ENCODE results near the gene SBSN.

The SBSN gene

GRCh38 chr19:35558400-35559280 lies 30.5 kb upstream of the SBSN start:
- TF ChIP-seq, protein P1, sequence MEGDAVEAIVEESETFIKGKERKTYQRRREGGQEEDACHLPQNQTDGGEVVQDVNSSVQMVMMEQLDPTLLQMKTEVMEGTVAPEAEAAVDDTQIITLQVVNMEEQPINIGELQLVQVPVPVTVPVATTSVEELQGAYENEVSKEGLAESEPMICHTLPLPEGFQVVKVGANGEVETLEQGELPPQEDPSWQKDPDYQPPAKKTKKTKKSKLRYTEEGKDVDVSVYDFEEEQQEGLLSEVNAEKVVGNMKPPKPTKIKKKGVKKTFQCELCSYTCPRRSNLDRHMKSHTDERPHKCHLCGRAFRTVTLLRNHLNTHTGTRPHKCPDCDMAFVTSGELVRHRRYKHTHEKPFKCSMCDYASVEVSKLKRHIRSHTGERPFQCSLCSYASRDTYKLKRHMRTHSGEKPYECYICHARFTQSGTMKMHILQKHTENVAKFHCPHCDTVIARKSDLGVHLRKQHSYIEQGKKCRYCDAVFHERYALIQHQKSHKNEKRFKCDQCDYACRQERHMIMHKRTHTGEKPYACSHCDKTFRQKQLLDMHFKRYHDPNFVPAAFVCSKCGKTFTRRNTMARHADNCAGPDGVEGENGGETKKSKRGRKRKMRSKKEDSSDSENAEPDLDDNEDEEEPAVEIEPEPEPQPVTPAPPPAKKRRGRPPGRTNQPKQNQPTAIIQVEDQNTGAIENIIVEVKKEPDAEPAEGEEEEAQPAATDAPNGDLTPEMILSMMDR (IDR thresholded peaks at IDR 0.05; ENCODE audit: low read depth, low read length, missing control alignments) = no peak
- no peak for DNase-seq (ENCODE audit: extremely low read depth, low read depth)
- H3K4me3 ChIP-seq (replicated peaks; ENCODE audit: low read depth, low read length) = no peak overlapping the region

- peak overlapping the region; percentile 22; the same call in 1 of the 2 replicates for H3K4me3 ChIP-seq (replicated peaks; ENCODE audit: low read depth, low read length)
- DNase-seq (ENCODE audit: extremely low read depth, low read depth) = no peak
- TF ChIP-seq, protein P1 (IDR thresholded peaks at IDR 0.05; ENCODE audit: low read depth, low read length, missing control alignments) = no peak
Measured at GRCh38 chr19:35557539-35558399, 29.7 kb upstream of the SBSN start.

DNA sequence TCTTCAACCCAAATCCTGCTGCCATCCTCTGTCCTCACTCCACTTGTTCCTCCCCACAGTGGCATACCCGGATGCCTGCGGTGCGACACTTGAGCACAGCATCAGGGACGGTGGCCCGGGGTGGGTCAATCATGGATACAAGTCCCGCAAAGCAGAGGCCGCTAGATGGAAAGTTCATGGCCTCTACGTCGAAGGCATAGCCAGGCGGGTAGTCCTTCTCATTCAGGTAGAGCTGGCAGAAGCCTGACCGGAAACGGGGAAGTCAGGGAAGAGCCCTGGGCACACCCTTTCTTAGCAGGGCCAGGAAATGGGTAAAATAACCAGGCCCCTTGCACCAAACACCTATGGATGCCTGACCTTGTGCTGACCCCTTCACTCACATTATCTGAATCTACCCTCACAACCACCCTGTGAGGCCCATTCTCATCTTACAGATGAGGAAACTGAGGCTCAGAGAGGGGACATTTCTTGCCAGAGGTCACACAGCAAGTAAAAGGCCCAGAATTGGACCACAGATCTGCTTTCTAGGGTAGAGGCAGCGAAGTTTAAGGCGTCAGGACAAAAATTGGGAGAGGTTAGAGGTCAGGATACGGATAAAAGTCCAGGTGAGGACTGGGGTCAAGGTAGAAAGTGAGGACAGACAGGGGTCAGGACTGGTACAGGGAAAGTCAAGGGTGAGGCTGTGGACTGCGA lies 28.9 kb upstream of the SBSN start:
- TF ChIP-seq, protein P1 (IDR thresholded peaks at IDR 0.05; ENCODE audit: low read depth, low read length, missing control alignments) = no peak
- no peak overlapping the region for H3K4me3 ChIP-seq (replicated peaks; ENCODE audit: low read depth, low read length)
- no peak for DNase-seq (ENCODE audit: extremely low read depth, low read depth)

GRCh38 chr19:35556025-35556590 lies 28.0 kb upstream of the SBSN start:
- no peak for DNase-seq (ENCODE audit: extremely low read depth, low read depth)
- H3K4me3 ChIP-seq (replicated peaks; ENCODE audit: low read depth, low read length) = no peak overlapping the region
- TF ChIP-seq, protein P1 (IDR thresholded peaks at IDR 0.05; ENCODE audit: low read depth, low read length, missing control alignments) = no peak

GRCh38 chr19:35555301-35556005 lies 27.3 kb upstream of the SBSN start:
- DNase-seq (ENCODE audit: extremely low read depth, low read depth) = peak; percentile 30
- H3K4me3 ChIP-seq (replicated peaks; ENCODE audit: low read depth, low read length) = no peak overlapping the region
- TF ChIP-seq, protein P1 (IDR thresholded peaks at IDR 0.05; ENCODE audit: low read depth, low read length, missing control alignments) = peak; percentile 28
